ENCODE results near the gene TBXA2R.
"Not testable (repeated sequence)": the region's sequence is repeated elsewhere in the genome, so short reads cannot be mapped to it uniquely, and the experiment has no call there.

The TBXA2R gene

GRCh38 chr19:3606690-3607289, at the start of gene TBXA2R:
TSS of gene TBXA2R (minus strand) at chr19:3606875. CDS start at chr19:3600634, 6,241 bp downstream.
- no peak within 1 kb of the TSS for H3K27ac Mint-ChIP-seq
- peaks cover 8% of the 10 kb centered on the region for H3K4me1 Mint-ChIP-seq
- H3K9me3 Mint-ChIP-seq, result no peaks in the 10 kb centered on the region
- no peak within 1 kb of the TSS for H3K4me3 Mint-ChIP-seq
- H3K36me3 Mint-ChIP-seq, result no peaks in the 10 kb centered on the region
- H3K27me3 Mint-ChIP-seq, result no peaks in the 10 kb centered on the region

GRCh38 chr19:3656073-3656746, 49.5 kb upstream of the TBXA2R start:
- no peaks in the 10 kb centered on the region for H3K4me1 Mint-ChIP-seq
- no peak overlapping the region for H3K4me3 Mint-ChIP-seq
- no peaks in the 10 kb centered on the region for H3K27me3 Mint-ChIP-seq
- H3K9me3 Mint-ChIP-seq, result no peaks in the 10 kb centered on the region
- peaks cover 8% of the 10 kb centered on the region for H3K36me3 Mint-ChIP-seq
- H3K27ac Mint-ChIP-seq, result no peak overlapping the region

DNA sequence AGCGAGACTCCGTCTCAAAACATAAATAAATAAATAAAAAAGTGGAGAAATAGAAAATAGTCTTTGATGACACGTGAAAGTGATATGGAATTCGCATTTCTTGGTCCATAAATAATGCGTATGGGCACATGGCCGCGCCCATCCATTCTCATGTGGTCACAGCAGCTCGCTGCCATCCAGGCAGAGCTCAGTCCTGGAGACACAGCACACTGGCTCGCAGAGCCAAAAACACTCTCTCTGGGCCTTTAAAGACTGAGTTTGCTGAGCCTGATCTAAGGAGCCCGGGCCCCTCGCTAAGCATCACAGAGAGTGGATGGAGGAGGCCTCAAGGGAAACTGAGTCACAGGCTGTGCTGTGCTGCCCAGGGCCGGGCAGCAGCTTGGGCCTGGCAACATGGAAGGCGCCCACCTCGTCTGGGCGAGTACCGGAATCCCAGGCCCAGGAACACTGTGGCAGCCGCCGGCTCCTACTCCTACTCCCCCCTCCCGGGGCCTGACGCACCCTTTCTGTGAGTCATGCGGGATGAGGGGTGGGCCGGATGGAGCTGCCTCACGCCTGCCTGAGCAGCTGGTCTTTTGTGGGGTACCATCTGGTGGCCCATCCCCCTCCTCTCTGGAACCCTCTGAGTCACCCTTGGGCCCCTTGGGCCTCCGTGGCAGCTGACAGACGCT, 48.9 kb upstream of the TBXA2R start:
- Mint-ChIP-seq H3K36me3 (peaks cover 8% of the 10 kb centered on the region), H3K27me3 (no peaks in the 10 kb centered on the region), H3K4me1 (no peaks in the 10 kb centered on the region), H3K4me3 (no peak overlapping the region), H3K27ac (no peak overlapping the region), H3K9me3 (no peaks in the 10 kb centered on the region)

DNA sequence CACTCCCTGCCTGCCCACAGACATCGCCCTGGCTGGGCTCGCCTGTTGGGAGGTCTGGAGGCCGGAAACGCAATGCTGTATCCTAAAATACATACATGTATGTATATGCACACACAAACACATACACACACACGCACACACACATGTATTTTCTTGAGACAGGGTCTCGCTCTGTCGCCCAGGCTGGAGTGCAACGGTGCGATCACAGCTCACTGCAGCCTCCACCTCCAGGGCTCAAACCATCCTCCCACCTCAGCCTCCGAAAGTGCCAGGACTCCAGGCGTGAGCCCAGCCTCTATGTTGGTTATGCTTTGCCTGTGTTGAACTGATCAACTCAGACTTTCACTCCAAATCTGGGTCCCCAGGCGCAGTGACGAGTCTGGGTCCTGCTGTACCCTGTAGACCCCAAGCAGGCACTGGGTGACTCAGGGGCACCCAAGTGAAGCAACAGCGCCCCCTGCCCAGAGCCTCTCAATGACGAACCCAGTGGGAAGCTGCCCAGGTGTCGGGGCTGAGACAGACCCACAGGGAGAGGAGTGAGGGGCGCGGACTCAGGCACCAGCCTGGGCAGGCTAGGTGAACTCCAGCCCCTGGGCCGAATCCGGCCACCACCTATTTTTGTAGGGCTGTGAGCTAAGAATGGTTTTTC, 47.3 kb upstream of the TBXA2R start:
- peaks cover 8% of the 10 kb centered on the region for H3K36me3 Mint-ChIP-seq
- no peak overlapping the region for H3K27ac Mint-ChIP-seq
- no peak overlapping the region for H3K4me3 Mint-ChIP-seq
- H3K9me3 Mint-ChIP-seq, result no peaks in the 10 kb centered on the region
- H3K27me3 Mint-ChIP-seq, result no peaks in the 10 kb centered on the region
- H3K4me1 Mint-ChIP-seq, result no peaks in the 10 kb centered on the region

DNA sequence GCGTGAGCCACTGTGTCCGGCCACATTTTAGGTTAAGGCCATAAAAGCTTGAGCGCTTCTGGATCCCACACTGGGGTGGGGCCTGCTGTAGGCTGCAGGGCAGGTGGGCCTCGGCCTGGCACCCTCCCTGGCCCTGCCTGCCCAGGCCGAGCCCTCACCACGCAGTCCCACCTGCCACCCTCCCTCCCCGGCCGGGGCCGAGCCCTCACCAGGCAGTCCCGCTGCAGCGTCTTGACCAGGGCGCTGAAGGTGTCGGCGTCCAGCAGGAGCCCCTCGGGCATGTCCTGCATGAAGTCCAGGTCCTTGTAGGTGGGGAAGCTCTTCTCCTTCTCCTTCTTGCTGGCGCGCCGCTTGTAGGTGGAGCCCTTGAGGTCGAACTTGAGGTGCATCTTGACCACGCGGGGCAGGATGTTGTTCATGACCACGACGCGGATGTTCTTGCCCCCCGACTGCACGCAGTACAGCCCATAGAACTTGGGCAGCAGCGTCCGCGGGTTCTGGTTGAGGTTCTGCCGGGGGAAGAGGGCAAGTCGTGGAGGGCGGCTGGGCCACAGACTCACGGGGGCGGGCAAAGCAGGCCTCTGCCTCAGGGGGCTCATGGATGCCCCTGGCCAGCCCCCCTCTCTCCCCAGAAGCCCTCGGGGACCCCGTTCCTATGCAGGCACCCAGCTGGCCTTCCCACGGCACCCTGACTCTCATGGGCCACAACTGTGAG, 46.6 kb upstream of the TBXA2R start:
- Mint-ChIP-seq H3K36me3 (peaks cover 8% of the 10 kb centered on the region), H3K27me3 (no peaks in the 10 kb centered on the region), H3K4me3 (no peak overlapping the region), H3K9me3 (no peaks in the 10 kb centered on the region), H3K27ac (no peak overlapping the region), H3K4me1 (no peaks in the 10 kb centered on the region)

DNA sequence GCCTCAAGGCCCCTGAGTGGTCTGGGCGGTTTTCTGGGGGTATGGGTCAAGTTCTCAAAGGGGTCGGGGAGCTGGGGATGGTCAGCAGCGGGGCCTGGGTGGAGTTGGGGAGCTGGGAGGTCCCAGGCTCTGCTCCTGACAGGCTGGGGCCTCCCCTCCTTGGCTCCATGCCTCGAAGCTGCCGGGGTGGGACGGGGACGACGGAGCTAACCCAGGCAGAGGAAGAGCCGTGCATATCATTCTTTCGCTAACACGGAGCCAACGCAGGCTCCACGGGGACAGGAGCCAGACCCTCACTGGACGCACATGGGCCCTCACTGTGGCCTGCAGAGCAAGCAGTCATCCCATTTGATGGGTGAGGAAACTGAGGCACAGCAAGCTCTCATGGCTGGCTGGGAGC, 45.7 kb upstream of the TBXA2R start:
- Mint-ChIP-seq H3K4me3 (no peak overlapping the region), H3K27me3 (no peaks in the 10 kb centered on the region), H3K9me3 (no peaks in the 10 kb centered on the region), H3K36me3 (peaks cover 4% of the 10 kb centered on the region), H3K27ac (no peak overlapping the region), H3K4me1 (no peaks in the 10 kb centered on the region)

DNA sequence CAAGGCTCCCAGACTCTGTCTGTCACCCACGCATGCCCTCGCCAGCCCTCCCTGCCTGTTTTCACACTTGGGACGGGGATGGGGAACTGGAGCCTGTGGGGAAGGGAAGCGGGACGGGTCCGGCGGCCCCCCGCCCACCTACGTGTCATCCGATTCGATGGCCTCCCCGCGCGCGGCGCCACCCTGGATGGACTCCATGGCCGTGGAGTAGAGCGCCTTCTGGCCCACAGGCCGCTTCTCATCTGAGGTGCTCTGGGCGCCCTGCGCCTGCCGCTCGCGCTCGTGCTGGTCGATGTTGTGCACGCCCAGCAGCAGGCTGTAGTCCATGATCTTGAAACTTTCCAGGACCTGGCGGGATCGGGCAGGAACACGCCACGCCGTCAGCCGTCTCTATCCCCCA, 45.0 kb upstream of the TBXA2R start:
- H3K27me3 Mint-ChIP-seq, result no peaks in the 10 kb centered on the region
- H3K9me3 Mint-ChIP-seq, result no peaks in the 10 kb centered on the region

GRCh38 chr19:3649888-3650287, 43.2 kb upstream of the TBXA2R start:
- H3K4me1 Mint-ChIP-seq, result no peaks in the 10 kb centered on the region
- H3K4me3 Mint-ChIP-seq, result no peak overlapping the region
- H3K9me3 Mint-ChIP-seq, result no peaks in the 10 kb centered on the region
- no peak overlapping the region for H3K27ac Mint-ChIP-seq
- H3K36me3 Mint-ChIP-seq, result no peaks in the 10 kb centered on the region
- H3K27me3 Mint-ChIP-seq, result no peaks in the 10 kb centered on the region

More for the DNA sequence above, 45.0 kb upstream of the TBXA2R start:
- no peaks in the 10 kb centered on the region for H3K36me3 Mint-ChIP-seq
- H3K4me3 Mint-ChIP-seq, result no peak overlapping the region
- H3K27ac Mint-ChIP-seq, result no peak overlapping the region
- H3K4me1 Mint-ChIP-seq, result no peaks in the 10 kb centered on the region

DNA sequence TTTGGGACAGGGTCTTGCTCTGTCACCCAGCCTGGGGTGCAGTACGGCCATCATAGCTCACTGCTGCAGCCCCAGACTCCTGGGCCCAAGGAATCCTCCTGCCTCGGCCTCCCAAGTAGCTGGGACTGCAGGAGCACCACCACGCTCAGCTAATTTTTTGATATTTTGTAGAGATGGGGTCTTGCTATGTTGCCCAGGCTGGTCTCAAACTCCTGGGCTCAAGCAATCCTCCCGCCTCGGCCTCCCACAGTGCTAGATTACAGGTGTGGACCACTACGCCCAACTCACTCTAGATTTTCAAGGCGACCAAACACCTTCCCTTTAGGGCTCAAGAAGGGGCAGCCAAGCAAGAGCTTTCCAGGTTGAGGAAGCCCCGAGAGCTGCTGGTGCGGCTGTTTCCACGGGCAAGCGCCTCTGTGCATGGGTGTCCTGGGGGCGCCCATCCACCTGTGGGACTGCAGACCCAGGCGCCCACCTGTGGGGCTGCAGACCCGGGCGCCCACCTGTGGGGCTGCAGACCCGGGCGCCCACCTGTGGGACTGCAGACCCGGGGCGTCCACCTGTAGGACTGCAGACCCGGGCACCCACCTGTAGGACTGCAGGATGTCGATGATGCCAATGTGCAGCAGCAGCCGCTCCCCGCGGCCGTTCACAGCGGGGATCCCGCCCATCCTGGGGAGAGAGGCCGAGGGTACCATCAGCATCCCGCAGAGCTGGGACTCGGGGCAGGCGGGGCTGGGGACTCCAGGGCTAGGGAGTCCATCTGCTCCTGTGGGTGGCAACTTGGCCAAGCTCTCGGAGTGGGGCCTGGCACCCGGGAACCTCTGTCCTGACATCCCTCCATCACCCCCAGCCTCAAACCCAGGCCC, 41.6 kb upstream of the TBXA2R start:
- H3K27ac Mint-ChIP-seq, result no peak overlapping the region
- no peaks in the 10 kb centered on the region for H3K27me3 Mint-ChIP-seq
- no peak overlapping the region for H3K4me3 Mint-ChIP-seq
- no peaks in the 10 kb centered on the region for H3K36me3 Mint-ChIP-seq
- H3K4me1 Mint-ChIP-seq, result no peaks in the 10 kb centered on the region
- H3K9me3 Mint-ChIP-seq, result no peaks in the 10 kb centered on the region

GRCh38 chr19:3647102-3647501, 40.4 kb upstream of the TBXA2R start:
- H3K4me1 Mint-ChIP-seq, H3K27me3 Mint-ChIP-seq, H3K27ac Mint-ChIP-seq, H3K36me3 Mint-ChIP-seq, H3K9me3 Mint-ChIP-seq, H3K4me3 Mint-ChIP-seq: not testable (repeated sequence)

- Mint-ChIP-seq H3K4me1 (no peaks in the 10 kb centered on the region), H3K27me3 (no peaks in the 10 kb centered on the region), H3K9me3 (no peaks in the 10 kb centered on the region), H3K36me3 (peaks cover 2% of the 10 kb centered on the region), H3K27ac (no peak overlapping the region), H3K4me3 (no peak overlapping the region)
Observed at GRCh38 chr19:3646336-3647092, 39.8 kb upstream of the TBXA2R start.

DNA sequence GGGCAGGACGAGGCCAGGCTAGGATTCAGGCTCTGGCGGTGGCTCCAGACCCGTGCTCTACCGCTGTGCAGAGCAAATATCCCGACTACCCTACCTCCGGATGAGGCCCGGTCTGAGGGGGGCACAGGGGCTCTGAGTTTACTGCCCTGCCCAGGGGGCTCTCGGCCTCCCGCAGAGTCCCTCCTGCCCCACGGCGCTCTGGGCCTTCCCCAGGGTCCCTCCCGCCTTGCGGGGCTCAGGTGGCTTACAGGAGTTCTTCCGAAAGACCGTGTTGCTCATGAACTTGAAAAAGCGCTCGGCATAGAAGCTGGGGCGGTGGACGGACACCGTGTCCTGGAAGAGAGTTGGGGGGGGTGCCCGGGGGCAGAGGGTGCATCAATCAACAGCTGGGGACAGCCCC, 39.1 kb upstream of the TBXA2R start:
- peaks cover 2% of the 10 kb centered on the region for H3K36me3 Mint-ChIP-seq
- no peaks in the 10 kb centered on the region for H3K4me1 Mint-ChIP-seq
- H3K9me3 Mint-ChIP-seq, result no peaks in the 10 kb centered on the region
- no peak overlapping the region for H3K4me3 Mint-ChIP-seq
- no peak overlapping the region for H3K27ac Mint-ChIP-seq
- no peaks in the 10 kb centered on the region for H3K27me3 Mint-ChIP-seq

- Mint-ChIP-seq H3K27me3 (no peaks in the 10 kb centered on the region), H3K27ac (no peak overlapping the region), H3K36me3 (peaks cover 2% of the 10 kb centered on the region), H3K9me3 (no peaks in the 10 kb centered on the region), H3K4me3 (no peak overlapping the region), H3K4me1 (no peaks in the 10 kb centered on the region)
Observed at GRCh38 chr19:3645067-3645396, 38.4 kb upstream of the TBXA2R start.

DNA sequence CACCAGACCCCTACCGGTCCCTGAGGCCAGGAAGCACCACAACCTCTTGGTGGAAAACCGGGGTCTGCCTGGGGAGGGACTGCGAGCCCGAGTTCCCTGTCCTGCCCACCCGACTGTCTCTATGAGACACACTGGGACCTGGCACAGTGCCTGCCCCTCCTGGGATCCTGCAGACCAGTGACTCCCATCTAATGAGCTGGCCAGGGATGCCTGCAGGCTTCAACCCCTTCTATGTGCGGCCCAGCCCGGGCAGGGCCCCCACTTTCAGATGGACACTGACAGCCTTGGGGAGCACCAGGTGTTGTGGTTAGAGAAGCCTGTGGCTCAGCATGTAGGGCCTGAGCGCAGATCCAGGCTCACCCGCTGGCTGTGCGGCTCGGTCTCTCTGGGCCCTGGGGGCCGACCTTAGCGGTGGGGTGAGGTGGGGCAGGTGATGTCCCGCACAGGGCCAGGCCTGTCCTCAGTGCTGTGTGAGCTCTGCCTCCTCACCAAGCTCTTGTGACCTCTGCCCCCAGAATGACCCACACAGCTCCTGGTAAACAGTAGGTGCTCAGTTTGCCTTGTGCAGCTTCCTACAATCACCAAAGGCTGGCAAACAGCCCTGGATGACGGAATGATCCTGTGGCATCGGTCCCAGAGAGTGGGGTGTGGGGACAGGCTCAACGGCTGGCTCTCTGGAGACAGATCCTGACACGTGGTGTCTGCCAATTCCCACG, 37.8 kb upstream of the TBXA2R start:
- Mint-ChIP-seq H3K4me1 (no peaks in the 10 kb centered on the region), H3K9me3 (no peaks in the 10 kb centered on the region), H3K27me3 (no peaks in the 10 kb centered on the region), H3K36me3 (peaks cover 2% of the 10 kb centered on the region), H3K27ac (no peak overlapping the region), H3K4me3 (no peak overlapping the region)

Data from activated naive CD4-positive, alpha-beta T cell treated with anti-CD3 and anti-CD28 coated beads, Interleukin-2, amount 50 U/mL, for 24 hours (primary cell).